ENCODE measurements around the gene LCK.

Gene LCK

GRCh38 chr1:32266921-32267591, 16.0 kb downstream of the LCK start (continued):
- TF ChIP-seq ZNF785 (tag by site-specific recombination; IDR thresholded peaks at IDR 0.05) = no peak
- TF ChIP-seq ZNF560 (tag by site-specific recombination; IDR thresholded peaks at IDR 0.05; ENCODE audit: borderline replicate concordance) = no peak
- no peak for TF ChIP-seq ZNF664 (tag by site-specific recombination; IDR thresholded peaks at IDR 0.05)
- no peak for TF ChIP-seq ZNF112 (tag by site-specific recombination; IDR thresholded peaks at IDR 0.05)
- TF ChIP-seq GLI2 (tag by site-specific recombination; IDR thresholded peaks at IDR 0.05; ENCODE audit: borderline replicate concordance, low read depth) = no peak
- TF ChIP-seq ZNF645 (tag by site-specific recombination; IDR thresholded peaks at IDR 0.05) = no peak
- TF ChIP-seq ZNF274 (IDR thresholded peaks at IDR 0.05; ENCODE audit: low read length) = no peak
- TF ChIP-seq ZNF274 (tag by site-specific recombination; IDR thresholded peaks at IDR 0.05; ENCODE audit: borderline replicate concordance) = no peak
- TF ChIP-seq ZNF776 (tag by site-specific recombination; IDR thresholded peaks at IDR 0.05; ENCODE audit: borderline replicate concordance) = no peak
- TF ChIP-seq ZNF140 (tag by site-specific recombination; IDR thresholded peaks at IDR 0.05) = no peak
- no peak for TF ChIP-seq ZNF792 (tag by site-specific recombination; IDR thresholded peaks at IDR 0.05)
- no peak for TF ChIP-seq ZNF341 (tag by site-specific recombination; IDR thresholded peaks at IDR 0.05; ENCODE audit: low read depth)

DNA sequence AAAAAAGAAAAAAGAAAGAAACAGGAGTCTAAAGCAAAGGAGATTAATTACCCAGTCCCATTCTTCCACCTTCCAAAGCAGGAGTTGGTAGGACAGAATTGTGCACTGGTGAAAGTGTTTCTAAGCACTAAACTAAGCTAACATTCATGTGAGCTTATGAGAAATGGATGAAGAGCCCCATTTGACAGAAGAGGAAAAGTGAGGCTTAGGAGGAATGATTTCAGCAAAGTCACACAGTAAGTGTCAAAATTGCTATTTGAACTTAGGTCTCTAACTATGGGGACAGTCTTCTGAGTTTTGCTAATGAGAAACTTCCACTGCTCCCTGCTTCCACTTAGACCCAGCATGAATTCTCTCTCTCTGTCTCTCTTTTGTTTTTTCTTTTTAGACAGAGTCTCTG, 18.7 kb downstream of the LCK start:
- Histone ChIP-seq H3K4me1 (ENCODE audit: control insufficient read depth, insufficient read depth, low read length) (no peaks in the 10 kb centered on the region; the same call in 1 of the 2 replicates), H3K36me3 (ENCODE audit: control insufficient read depth in 2 of 2, insufficient read depth in 1 of 2, low read length in 2 of 2) (no peaks in the 10 kb centered on the region), H3K4me3 (ENCODE audit: low read depth, low read length) (no peak overlapping the region), H3K9me3 (ENCODE audit: control insufficient read depth, insufficient read depth, low read depth, low read length) (no peaks in the 10 kb centered on the region), H3K27ac (ENCODE audit: extremely low read depth, low read depth, low read length) (no peak overlapping the region)
- ChIA-PET CTCF (interaction anchor here (0.6 to 0.7 kb wide), 2 partner anchors 39 to 55 kb away, joined by 3 to 5 read pairs; no protein-coding TSS in a partner anchor), POLR2A (interaction anchor here (0.6 kb wide), 2 partner anchors 24 to 538 kb away, joined by 4 read pairs; no protein-coding TSS in a partner anchor)
- TF ChIP-seq IKZF3 (tag by site-specific recombination; IDR thresholded peaks at IDR 0.05) (no peak), KLF1 (tag by site-specific recombination; IDR thresholded peaks at IDR 0.05) (no peak), ZNF561 (tag by site-specific recombination; IDR thresholded peaks at IDR 0.05; ENCODE audit: borderline replicate concordance) (no peak), ZNF223 (tag by site-specific recombination; IDR thresholded peaks at IDR 0.05) (no peak)

DNA sequence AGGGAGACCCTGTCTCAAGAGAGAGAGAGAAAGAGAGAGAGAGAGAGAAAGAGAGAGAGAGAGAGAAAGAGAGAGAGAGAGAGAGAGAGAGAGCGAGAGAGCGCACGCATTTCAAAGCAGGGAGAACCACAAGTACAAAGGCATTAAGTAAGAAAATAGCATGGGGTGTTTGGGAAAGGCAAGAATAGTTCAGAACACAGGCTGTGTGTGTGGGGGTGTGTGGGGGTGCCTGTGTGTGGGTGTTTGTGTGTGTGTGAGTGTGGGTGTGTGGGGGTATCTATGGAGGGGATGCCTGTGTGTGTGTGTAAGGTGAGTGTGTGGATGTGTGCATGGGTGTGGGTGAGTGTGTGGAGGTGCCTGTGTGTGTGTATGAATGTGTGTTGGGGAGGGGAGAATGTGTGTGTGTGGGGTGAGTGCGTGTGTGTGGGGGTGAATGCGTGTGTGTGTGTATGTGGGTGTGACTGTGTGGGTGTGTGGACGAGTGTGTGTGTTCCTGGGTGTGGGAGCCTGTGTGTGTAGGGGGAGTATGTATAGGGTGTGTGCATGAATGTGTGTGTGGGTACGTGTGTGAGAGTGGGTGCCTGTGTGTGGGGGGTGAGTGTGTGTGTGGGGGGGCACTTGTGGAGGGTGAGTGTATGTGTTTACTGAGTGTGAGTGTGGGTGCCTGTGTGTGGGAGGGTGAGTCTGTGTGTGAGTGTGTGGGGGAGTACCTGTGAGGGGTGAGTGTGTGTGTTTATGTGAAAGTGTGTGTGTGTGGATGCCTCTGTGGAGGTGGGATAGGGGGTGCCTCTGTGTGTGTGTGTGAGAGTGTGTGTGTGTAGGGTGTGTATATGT, 21.7 kb downstream of the LCK start:
- POLR2A ChIA-PET = interaction anchor here (1.0 kb wide), 1 partner anchor 63 kb away, joined by 5 read pairs; the partner anchor contains the start of gene MARCKSL1
- H3K9me3 ChIP-seq (ENCODE audit: control insufficient read depth, insufficient read depth, low read depth, low read length) = no peaks in the 10 kb centered on the region
- CTCF ChIA-PET = no interaction called here
- H3K4me3 ChIP-seq (ENCODE audit: low read depth, low read length) = no peak overlapping the region
- H3K27ac ChIP-seq (ENCODE audit: extremely low read depth, low read depth, low read length) = no peak overlapping the region
- H3K36me3 ChIP-seq (ENCODE audit: control insufficient read depth in 2 of 2, insufficient read depth in 1 of 2, low read length in 2 of 2) = no peaks in the 10 kb centered on the region
- no peaks in the 10 kb centered on the region; the same call in 1 of the 2 replicates for H3K4me1 ChIP-seq (ENCODE audit: control insufficient read depth, insufficient read depth, low read length)
- TF ChIP-seq ZNF2 (tag by site-specific recombination; IDR thresholded peaks at IDR 0.05) = no peak
- peak; percentile 47; the same call in 1 of the 2 replicates for TF ChIP-seq ZNF157 (tag by site-specific recombination; IDR thresholded peaks at IDR 0.05)
- TF ChIP-seq ZNF664 (tag by site-specific recombination; IDR thresholded peaks at IDR 0.05) = no peak
- no peak for TF ChIP-seq KLF16 (tag by site-specific recombination; IDR thresholded peaks at IDR 0.05)
- TF ChIP-seq ZNF18 (tag by site-specific recombination; IDR thresholded peaks at IDR 0.05) = peak; percentile 83
- no peak for TF ChIP-seq ZNF416 (tag by site-specific recombination; IDR thresholded peaks at IDR 0.05)
- TF ChIP-seq ZNF501 (tag by site-specific recombination; IDR thresholded peaks at IDR 0.05) = no peak
- no peak for TF ChIP-seq ZNF211 (tag by site-specific recombination; IDR thresholded peaks at IDR 0.05; ENCODE audit: low read depth)
- TF ChIP-seq ZNF324 (tag by site-specific recombination; IDR thresholded peaks at IDR 0.05) = 0 out of 2 replicates have a peak, but pooled peaks have one; percentile 18
- TF ChIP-seq, protein P1, sequence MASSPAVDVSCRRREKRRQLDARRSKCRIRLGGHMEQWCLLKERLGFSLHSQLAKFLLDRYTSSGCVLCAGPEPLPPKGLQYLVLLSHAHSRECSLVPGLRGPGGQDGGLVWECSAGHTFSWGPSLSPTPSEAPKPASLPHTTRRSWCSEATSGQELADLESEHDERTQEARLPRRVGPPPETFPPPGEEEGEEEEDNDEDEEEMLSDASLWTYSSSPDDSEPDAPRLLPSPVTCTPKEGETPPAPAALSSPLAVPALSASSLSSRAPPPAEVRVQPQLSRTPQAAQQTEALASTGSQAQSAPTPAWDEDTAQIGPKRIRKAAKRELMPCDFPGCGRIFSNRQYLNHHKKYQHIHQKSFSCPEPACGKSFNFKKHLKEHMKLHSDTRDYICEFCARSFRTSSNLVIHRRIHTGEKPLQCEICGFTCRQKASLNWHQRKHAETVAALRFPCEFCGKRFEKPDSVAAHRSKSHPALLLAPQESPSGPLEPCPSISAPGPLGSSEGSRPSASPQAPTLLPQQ (tag by site-specific recombination; IDR thresholded peaks at IDR 0.05) = no peak
- TF ChIP-seq ZEB2 (tag by site-specific recombination; IDR thresholded peaks at IDR 0.05) = no peak
- TF ChIP-seq FEZF1 (tag by site-specific recombination; IDR thresholded peaks at IDR 0.05) = no peak
- TF ChIP-seq ZNF707 (tag by site-specific recombination; IDR thresholded peaks at IDR 0.05) = no peak
